Measurements from ENCODE around the gene MON1A. TPM values are rescaled to one million over a fixed set of nuclear protein-coding genes. Genes with fewer than 3 reads are reported as not detected.

Gene MON1A
- total and polyA plus RNA-seq, 2 experiments from 2014 or later, result 6.4 to 12.1 TPM

DNA sequence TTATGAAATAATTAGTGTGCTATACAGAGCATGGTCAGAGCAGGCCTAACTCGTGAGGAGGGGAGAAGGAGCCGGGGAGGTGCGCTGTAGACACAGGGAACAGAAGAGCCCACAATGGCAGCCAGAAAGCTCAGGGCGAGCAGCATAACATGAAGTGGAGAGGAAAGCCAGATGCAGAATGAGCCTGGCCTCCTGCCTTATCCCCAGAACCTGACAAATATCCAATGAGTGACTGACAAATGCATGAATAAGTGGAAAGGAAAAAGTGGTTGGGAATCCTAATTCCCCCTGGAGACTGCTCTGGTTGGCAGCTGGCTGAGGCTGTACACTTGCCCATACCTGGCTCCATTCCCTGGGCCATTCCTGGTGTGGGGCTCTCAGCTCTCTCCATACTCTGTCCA, 16.7 kb downstream of the MON1A start:
- H2AFZ ChIP-seq, result no peak overlapping the region
- ATAC-seq, result no peak
- peaks cover 16% of the 10 kb centered on the region for H3K4me1 ChIP-seq (ENCODE audit: insufficient read depth)
- no peaks in the 10 kb centered on the region; the same call in 2 of the 3 replicates for H3K36me3 Mint-ChIP-seq (ENCODE audit: low read depth)
- H3K4me2 ChIP-seq, result no peak overlapping the region
- H3K27ac Mint-ChIP-seq, result no peak overlapping the region
- no peak overlapping the region for H3K4me3 ChIP-seq
- no peak for DNase-seq (ENCODE audit: low spot score)
- H3K27me3 ChIP-seq (ENCODE audit: insufficient read depth), result peaks cover 11% of the 10 kb centered on the region; the same call in 1 of the 2 replicates
- peaks cover 22% of the 10 kb centered on the region for H3F3A ChIP-seq (replicated peaks; ENCODE audit: low read depth)
- no peaks in the 10 kb centered on the region for H3K9me3 Mint-ChIP-seq
- no peaks in the 10 kb centered on the region; the same call in 1 of the 2 replicates for H4K20me1 ChIP-seq (replicated peaks; ENCODE audit: insufficient read depth)
- H3K4me1 Mint-ChIP-seq, result peaks cover 26% of the 10 kb centered on the region
- peaks cover 24% of the 10 kb centered on the region for H3K27me3 Mint-ChIP-seq (ENCODE audit: insufficient read depth, low read depth, poor library complexity)
- H3K4me3 Mint-ChIP-seq, result no peak overlapping the region
- H3K9me2 ChIP-seq (ENCODE audit: insufficient read depth), result no peaks in the 10 kb centered on the region
- no peak overlapping the region for H3K27ac ChIP-seq (ENCODE audit: low read depth)
- H3K36me3 ChIP-seq (ENCODE audit: insufficient read depth), result no peaks in the 10 kb centered on the region
- no peaks in the 10 kb centered on the region for H3K79me2 ChIP-seq (replicated peaks; ENCODE audit: insufficient read depth)
- TF ChIP-seq, protein P1, sequence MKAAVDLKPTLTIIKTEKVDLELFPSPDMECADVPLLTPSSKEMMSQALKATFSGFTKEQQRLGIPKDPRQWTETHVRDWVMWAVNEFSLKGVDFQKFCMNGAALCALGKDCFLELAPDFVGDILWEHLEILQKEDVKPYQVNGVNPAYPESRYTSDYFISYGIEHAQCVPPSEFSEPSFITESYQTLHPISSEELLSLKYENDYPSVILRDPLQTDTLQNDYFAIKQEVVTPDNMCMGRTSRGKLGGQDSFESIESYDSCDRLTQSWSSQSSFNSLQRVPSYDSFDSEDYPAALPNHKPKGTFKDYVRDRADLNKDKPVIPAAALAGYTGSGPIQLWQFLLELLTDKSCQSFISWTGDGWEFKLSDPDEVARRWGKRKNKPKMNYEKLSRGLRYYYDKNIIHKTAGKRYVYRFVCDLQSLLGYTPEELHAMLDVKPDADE (IDR thresholded peaks at IDR 0.05), result no peak
- TF ChIP-seq EZH2 (IDR thresholded peaks at IDR 0.05; ENCODE audit: low read depth, unreplicated experiment), result no peak
- no peak for TF ChIP-seq ZNF331 (CRISPR knock-in tag; IDR thresholded peaks at IDR 0.05; ENCODE audit: low read depth)
- no peak for TF ChIP-seq NANOG (IDR thresholded peaks at IDR 0.05; ENCODE audit: borderline replicate concordance)
- TF ChIP-seq, protein P2, sequence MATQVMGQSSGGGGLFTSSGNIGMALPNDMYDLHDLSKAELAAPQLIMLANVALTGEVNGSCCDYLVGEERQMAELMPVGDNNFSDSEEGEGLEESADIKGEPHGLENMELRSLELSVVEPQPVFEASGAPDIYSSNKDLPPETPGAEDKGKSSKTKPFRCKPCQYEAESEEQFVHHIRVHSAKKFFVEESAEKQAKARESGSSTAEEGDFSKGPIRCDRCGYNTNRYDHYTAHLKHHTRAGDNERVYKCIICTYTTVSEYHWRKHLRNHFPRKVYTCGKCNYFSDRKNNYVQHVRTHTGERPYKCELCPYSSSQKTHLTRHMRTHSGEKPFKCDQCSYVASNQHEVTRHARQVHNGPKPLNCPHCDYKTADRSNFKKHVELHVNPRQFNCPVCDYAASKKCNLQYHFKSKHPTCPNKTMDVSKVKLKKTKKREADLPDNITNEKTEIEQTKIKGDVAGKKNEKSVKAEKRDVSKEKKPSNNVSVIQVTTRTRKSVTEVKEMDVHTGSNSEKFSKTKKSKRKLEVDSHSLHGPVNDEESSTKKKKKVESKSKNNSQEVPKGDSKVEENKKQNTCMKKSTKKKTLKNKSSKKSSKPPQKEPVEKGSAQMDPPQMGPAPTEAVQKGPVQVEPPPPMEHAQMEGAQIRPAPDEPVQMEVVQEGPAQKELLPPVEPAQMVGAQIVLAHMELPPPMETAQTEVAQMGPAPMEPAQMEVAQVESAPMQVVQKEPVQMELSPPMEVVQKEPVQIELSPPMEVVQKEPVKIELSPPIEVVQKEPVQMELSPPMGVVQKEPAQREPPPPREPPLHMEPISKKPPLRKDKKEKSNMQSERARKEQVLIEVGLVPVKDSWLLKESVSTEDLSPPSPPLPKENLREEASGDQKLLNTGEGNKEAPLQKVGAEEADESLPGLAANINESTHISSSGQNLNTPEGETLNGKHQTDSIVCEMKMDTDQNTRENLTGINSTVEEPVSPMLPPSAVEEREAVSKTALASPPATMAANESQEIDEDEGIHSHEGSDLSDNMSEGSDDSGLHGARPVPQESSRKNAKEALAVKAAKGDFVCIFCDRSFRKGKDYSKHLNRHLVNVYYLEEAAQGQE (IDR thresholded peaks at IDR 0.05; ENCODE audit: unreplicated experiment), result no peak
- TF ChIP-seq STAT1 (IDR thresholded peaks at IDR 0.05; ENCODE audit: unreplicated experiment), result no peak
- no peak for TF ChIP-seq POLR2AphosphoS5 (IDR thresholded peaks at IDR 0.05; ENCODE audit: low read depth)
- no peak for TF ChIP-seq EZH2phosphoT487 (IDR thresholded peaks at IDR 0.05; ENCODE audit: unreplicated experiment)
- TF ChIP-seq JUNB (IDR thresholded peaks at IDR 0.05; ENCODE audit: unreplicated experiment), result no peak
- TF ChIP-seq, protein P3, sequence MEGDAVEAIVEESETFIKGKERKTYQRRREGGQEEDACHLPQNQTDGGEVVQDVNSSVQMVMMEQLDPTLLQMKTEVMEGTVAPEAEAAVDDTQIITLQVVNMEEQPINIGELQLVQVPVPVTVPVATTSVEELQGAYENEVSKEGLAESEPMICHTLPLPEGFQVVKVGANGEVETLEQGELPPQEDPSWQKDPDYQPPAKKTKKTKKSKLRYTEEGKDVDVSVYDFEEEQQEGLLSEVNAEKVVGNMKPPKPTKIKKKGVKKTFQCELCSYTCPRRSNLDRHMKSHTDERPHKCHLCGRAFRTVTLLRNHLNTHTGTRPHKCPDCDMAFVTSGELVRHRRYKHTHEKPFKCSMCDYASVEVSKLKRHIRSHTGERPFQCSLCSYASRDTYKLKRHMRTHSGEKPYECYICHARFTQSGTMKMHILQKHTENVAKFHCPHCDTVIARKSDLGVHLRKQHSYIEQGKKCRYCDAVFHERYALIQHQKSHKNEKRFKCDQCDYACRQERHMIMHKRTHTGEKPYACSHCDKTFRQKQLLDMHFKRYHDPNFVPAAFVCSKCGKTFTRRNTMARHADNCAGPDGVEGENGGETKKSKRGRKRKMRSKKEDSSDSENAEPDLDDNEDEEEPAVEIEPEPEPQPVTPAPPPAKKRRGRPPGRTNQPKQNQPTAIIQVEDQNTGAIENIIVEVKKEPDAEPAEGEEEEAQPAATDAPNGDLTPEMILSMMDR (conservative IDR thresholded peaks at IDR 0.05; ENCODE audit: low read depth in 2 of 2), result no peak
- TF ChIP-seq CREB1 (CRISPR knock-in tag; IDR thresholded peaks at IDR 0.05; ENCODE audit: low read depth), result no peak
- TF ChIP-seq, protein P4, sequence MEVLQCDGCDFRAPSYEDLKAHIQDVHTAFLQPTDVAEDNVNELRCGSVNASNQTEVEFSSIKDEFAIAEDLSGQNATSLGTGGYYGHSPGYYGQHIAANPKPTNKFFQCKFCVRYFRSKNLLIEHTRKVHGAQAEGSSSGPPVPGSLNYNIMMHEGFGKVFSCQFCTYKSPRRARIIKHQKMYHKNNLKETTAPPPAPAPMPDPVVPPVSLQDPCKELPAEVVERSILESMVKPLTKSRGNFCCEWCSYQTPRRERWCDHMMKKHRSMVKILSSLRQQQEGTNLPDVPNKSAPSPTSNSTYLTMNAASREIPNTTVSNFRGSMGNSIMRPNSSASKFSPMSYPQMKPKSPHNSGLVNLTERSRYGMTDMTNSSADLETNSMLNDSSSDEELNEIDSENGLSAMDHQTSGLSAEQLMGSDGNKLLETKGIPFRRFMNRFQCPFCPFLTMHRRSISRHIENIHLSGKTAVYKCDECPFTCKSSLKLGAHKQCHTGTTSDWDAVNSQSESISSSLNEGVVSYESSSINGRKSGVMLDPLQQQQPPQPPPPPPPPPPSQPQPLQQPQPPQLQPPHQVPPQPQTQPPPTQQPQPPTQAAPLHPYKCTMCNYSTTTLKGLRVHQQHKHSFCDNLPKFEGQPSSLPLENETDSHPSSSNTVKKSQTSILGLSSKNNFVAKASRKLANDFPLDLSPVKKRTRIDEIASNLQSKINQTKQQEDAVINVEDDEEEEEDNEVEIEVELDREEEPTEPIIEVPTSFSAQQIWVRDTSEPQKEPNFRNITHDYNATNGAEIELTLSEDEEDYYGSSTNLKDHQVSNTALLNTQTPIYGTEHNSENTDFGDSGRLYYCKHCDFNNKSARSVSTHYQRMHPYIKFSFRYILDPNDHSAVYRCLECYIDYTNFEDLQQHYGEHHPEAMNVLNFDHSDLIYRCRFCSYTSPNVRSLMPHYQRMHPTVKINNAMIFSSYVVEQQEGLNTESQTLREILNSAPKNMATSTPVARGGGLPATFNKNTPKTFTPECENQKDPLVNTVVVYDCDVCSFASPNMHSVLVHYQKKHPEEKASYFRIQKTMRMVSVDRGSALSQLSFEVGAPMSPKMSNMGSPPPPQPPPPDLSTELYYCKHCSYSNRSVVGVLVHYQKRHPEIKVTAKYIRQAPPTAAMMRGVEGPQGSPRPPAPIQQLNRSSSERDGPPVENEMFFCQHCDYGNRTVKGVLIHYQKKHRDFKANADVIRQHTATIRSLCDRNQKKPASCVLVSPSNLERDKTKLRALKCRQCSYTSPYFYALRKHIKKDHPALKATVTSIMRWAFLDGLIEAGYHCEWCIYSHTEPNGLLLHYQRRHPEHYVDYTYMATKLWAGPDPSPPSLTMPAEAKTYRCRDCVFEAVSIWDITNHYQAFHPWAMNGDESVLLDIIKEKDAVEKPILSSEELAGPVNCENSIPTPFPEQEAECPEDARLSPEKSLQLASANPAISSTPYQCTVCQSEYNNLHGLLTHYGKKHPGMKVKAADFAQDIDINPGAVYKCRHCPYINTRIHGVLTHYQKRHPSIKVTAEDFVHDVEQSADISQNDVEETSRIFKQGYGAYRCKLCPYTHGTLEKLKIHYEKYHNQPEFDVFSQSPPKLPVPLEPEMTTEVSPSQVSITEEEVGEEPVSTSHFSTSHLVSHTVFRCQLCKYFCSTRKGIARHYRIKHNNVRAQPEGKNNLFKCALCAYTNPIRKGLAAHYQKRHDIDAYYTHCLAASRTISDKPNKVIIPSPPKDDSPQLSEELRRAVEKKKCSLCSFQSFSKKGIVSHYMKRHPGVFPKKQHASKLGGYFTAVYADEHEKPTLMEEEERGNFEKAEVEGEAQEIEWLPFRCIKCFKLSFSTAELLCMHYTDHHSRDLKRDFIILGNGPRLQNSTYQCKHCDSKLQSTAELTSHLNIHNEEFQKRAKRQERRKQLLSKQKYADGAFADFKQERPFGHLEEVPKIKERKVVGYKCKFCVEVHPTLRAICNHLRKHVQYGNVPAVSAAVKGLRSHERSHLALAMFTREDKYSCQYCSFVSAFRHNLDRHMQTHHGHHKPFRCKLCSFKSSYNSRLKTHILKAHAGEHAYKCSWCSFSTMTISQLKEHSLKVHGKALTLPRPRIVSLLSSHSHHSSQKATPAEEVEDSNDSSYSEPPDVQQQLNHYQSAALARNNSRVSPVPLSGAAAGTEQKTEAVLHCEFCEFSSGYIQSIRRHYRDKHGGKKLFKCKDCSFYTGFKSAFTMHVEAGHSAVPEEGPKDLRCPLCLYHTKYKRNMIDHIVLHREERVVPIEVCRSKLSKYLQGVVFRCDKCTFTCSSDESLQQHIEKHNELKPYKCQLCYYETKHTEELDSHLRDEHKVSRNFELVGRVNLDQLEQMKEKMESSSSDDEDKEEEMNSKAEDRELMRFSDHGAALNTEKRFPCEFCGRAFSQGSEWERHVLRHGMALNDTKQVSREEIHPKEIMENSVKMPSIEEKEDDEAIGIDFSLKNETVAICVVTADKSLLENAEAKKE (CRISPR knock-in tag; IDR thresholded peaks at IDR 0.05), result no peak

Data from GM23338 (cell line).